ENCODE measurements around the gene PEAK3. TPM values are rescaled to one million over a fixed set of nuclear protein-coding genes. Genes with fewer than 3 reads are reported as not detected.

Gene PEAK3
- total and polyA plus RNA-seq, 5 donors from 2014 or later = 0.10 to 0.32 (median 0.15) TPM; not detected in 1

DNA sequence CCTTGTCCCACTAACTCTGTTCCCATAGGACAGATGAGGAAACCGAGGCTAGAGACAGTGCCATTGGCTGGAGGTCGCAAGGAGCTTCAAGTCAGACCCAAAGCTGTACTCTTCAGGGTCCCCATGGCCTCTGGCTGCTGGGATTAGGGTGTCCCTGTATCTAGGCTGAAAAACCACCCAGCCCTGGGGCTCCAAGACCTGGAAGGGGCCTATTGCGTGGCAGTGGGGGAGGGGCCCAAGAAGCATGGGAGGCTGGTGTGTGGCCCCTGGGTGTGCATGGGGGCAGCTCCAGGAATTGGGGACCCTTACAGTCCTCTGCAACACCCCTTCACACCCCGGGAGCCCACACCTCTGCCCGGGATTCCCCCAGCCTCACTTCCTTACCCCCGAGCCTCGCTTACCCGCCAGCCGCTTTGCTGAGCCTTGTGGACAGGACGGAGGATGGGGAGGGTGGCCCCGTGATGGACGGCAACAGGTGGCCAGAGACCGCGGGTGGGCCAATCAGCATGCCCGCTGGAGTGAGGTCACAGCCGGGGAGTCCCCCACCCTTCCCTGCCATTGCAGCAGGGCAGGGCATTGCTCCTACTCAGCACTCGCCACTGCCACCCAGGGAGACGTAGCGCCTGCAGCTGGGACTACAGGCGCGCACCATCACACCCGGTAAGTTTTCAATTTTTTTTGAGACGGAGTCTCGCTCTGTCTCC is 25.8 kb downstream of the PEAK3 start, which contains the start of gene JSRP1:
TSS of gene JSRP1 (minus strand) at position 436 of the 704 bp plus-strand sequence. CDS start 1,103 bp downstream, outside the sequence.
- Histone ChIP-seq H3K36me3 (ENCODE audit: control insufficient read depth, insufficient read depth, low read length) (no peaks in the 10 kb centered on the region), H3K27ac (ENCODE audit: insufficient read depth, low read length, poor library complexity, severe bottlenecking) (peak within 1 kb of the TSS; percentile 94), H3K4me3 (ENCODE audit: low read depth, low read length) (no peak within 1 kb of the TSS), H3K9me3 (ENCODE audit: control insufficient read depth in 2 of 2, low read length in 2 of 2) (no peaks in the 10 kb centered on the region), H3K27me3 (ENCODE audit: control insufficient read depth, insufficient read depth, low read length) (no peaks in the 10 kb centered on the region), H3K4me1 (ENCODE audit: control insufficient read depth, insufficient read depth, low read length, poor library complexity, severe bottlenecking) (peaks cover 69% of the 10 kb centered on the region)
- DNase-seq (no peak), ATAC-seq (ENCODE audit: low read depth in 2 of 2) (no peak)
- Mint-ChIP-seq H3K4me1 (peaks cover 5 to 61% (median 17%) of the 10 kb centered on the region in 4 donors), H3K9me3 (no peaks in the 10 kb centered on the region), H3K4me3 (peak within 1 kb of the TSS; percentile 35 to 85 (median 80)), H3K27ac (peak within 1 kb of the TSS; percentile 14 to 99 (median 96)), H3K36me3 (no peaks in the 10 kb centered on the region), H3K27me3 (peaks cover 17% of the 10 kb centered on the region)

- Mint-ChIP-seq H3K4me1 (peaks cover 5 to 55% (median 15%) of the 10 kb centered on the region in 4 donors), H3K9me3 (no peaks in the 10 kb centered on the region), H3K36me3 (no peaks in the 10 kb centered on the region), H3K4me3 (peak overlapping the region in 2 of 4 donors; percentile 63 to 68), H3K27me3 (peaks cover 17% of the 10 kb centered on the region), H3K27ac (peak overlapping the region in 2 of 3 donors; percentile 58 to 79)
- Histone ChIP-seq H3K27ac (ENCODE audit: insufficient read depth, low read length, poor library complexity, severe bottlenecking) (no peak overlapping the region), H3K36me3 (ENCODE audit: control insufficient read depth, insufficient read depth, low read length) (no peaks in the 10 kb centered on the region), H3K27me3 (ENCODE audit: control insufficient read depth, insufficient read depth, low read length) (no peaks in the 10 kb centered on the region), H3K9me3 (ENCODE audit: control insufficient read depth in 2 of 2, low read length in 2 of 2) (no peaks in the 10 kb centered on the region), H3K4me3 (ENCODE audit: low read depth, low read length) (no peak overlapping the region), H3K4me1 (ENCODE audit: control insufficient read depth, insufficient read depth, low read length, poor library complexity, severe bottlenecking) (peaks cover 71% of the 10 kb centered on the region)
- no peak for DNase-seq
- no peak for ATAC-seq (ENCODE audit: low read depth in 2 of 2)
Measured at GRCh38 chr19:2255112-2255845, 26.7 kb downstream of the PEAK3 start.

DNA sequence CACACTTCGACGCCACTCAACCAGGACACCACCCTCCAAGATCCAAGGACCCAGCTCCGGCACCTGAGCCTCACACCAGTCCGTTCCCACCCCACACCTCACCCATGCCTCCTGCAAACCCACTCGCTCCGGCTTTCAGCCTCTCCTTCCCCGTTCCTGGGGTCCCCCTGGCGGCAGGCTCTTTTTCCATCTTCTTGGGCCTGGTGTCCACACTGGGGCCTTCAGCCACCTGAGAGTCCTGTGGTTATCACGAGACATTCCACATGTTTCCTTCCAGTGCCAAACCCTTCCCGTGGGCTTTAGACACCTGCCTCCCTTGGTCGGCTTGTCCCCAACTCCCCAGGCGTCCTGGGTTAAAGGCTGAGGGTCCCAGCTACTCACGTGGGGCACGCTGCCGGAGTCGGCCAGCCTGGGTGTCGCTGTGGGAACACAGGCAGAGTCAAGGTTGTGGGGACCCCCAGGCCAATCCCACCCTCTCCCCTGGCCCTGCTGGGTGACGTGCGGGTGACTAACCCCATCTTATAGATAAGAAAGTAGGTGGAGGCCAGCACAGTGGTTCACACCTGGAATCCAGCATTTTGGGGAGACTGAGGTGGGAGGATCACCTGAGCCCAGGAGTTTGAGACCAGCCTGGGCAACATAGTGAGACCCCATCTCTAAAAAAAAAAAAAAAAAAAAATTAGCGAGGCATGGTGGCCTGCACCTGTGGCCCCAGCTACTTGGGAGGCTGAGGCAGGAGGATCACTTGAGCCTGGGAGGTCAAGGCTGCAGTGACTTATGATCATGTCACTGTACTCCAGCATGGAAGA is 27.7 kb downstream of the PEAK3 start:
- DNase-seq (no peak), ATAC-seq (ENCODE audit: low read depth in 2 of 2) (no peak)
- Mint-ChIP-seq H3K36me3 (no peaks in the 10 kb centered on the region), H3K27ac (peak overlapping the region in 2 of 3 donors; percentile 20 to 56), H3K4me1 (peaks cover 4 to 46% (median 11%) of the 10 kb centered on the region in 4 donors), H3K27me3 (peaks cover 17% of the 10 kb centered on the region), H3K9me3 (no peaks in the 10 kb centered on the region), H3K4me3 (peak overlapping the region; percentile 52 to 84 (median 62))
- Histone ChIP-seq H3K4me1 (ENCODE audit: control insufficient read depth, insufficient read depth, low read length, poor library complexity, severe bottlenecking) (peaks cover 66% of the 10 kb centered on the region), H3K4me3 (ENCODE audit: low read depth, low read length) (no peak overlapping the region), H3K9me3 (ENCODE audit: control insufficient read depth in 2 of 2, low read length in 2 of 2) (no peaks in the 10 kb centered on the region), H3K27ac (ENCODE audit: insufficient read depth, low read length, poor library complexity, severe bottlenecking) (no peak overlapping the region), H3K27me3 (ENCODE audit: control insufficient read depth, insufficient read depth, low read length) (no peaks in the 10 kb centered on the region), H3K36me3 (ENCODE audit: control insufficient read depth, insufficient read depth, low read length) (no peaks in the 10 kb centered on the region)

- H3K9me3 ChIP-seq (ENCODE audit: control insufficient read depth in 2 of 2, low read length in 2 of 2) = no peaks in the 10 kb centered on the region
- ATAC-seq (ENCODE audit: low read depth in 2 of 2) (peak; percentile 43 to 57), DNase-seq (peak; percentile 27 to 73 (median 54))
- Mint-ChIP-seq H3K27me3 (peaks cover 17% of the 10 kb centered on the region), H3K4me1 (peaks cover 4 to 39% (median 9%) of the 10 kb centered on the region in 4 donors), H3K4me3 (peak overlapping the region; percentile 81 to 90 (median 86)), H3K36me3 (no peaks in the 10 kb centered on the region), H3K27ac (peak overlapping the region in 2 of 3 donors; percentile 56 to 69), H3K9me3 (no peaks in the 10 kb centered on the region)
- no peaks in the 10 kb centered on the region for H3K36me3 ChIP-seq (ENCODE audit: control insufficient read depth, insufficient read depth, low read length)
- peaks cover 57% of the 10 kb centered on the region for H3K4me1 ChIP-seq (ENCODE audit: control insufficient read depth, insufficient read depth, low read length, poor library complexity, severe bottlenecking)
- H3K27me3 ChIP-seq (ENCODE audit: control insufficient read depth, insufficient read depth, low read length) = no peaks in the 10 kb centered on the region
- no peak overlapping the region for H3K27ac ChIP-seq (ENCODE audit: insufficient read depth, low read length, poor library complexity, severe bottlenecking)
- peak overlapping the region; percentile 19 for H3K4me3 ChIP-seq (ENCODE audit: low read depth, low read length)
Measured at GRCh38 chr19:2253106-2254063, 28.6 kb downstream of the PEAK3 start.

- no peaks in the 10 kb centered on the region for H3K27me3 ChIP-seq (ENCODE audit: control insufficient read depth, insufficient read depth, low read length)
- Mint-ChIP-seq H3K27me3 (peaks cover 12% of the 10 kb centered on the region), H3K4me3 (peak overlapping the region; percentile 81 to 90 (median 86)), H3K4me1 (peaks cover 0 to 33% (median 3%) of the 10 kb centered on the region in 4 donors), H3K9me3 (no peaks in the 10 kb centered on the region), H3K36me3 (no peaks in the 10 kb centered on the region), H3K27ac (peak overlapping the region in 1 of 3 donors; percentile 45)
- DNase-seq (peak in 1 of 3 donors; percentile 25), ATAC-seq (ENCODE audit: low read depth in 2 of 2) (no peak)
- H3K4me3 ChIP-seq (ENCODE audit: low read depth, low read length) = no peak overlapping the region
- no peaks in the 10 kb centered on the region for H3K36me3 ChIP-seq (ENCODE audit: control insufficient read depth, insufficient read depth, low read length)
- no peaks in the 10 kb centered on the region for H3K9me3 ChIP-seq (ENCODE audit: control insufficient read depth in 2 of 2, low read length in 2 of 2)
- no peak overlapping the region for H3K27ac ChIP-seq (ENCODE audit: insufficient read depth, low read length, poor library complexity, severe bottlenecking)
- peaks cover 51% of the 10 kb centered on the region for H3K4me1 ChIP-seq (ENCODE audit: control insufficient read depth, insufficient read depth, low read length, poor library complexity, severe bottlenecking)
Measured at GRCh38 chr19:2252797-2253105, 29.2 kb downstream of the PEAK3 start.

GRCh38 chr19:2252055-2252796 is 29.7 kb downstream of the PEAK3 start:
- peaks cover 46% of the 10 kb centered on the region for H3K4me1 ChIP-seq (ENCODE audit: control insufficient read depth, insufficient read depth, low read length, poor library complexity, severe bottlenecking)
- Mint-ChIP-seq H3K4me1 (peaks cover 0 to 28% (median 2%) of the 10 kb centered on the region in 4 donors), H3K27me3 (peaks cover 12% of the 10 kb centered on the region), H3K4me3 (peak overlapping the region in 3 of 4 donors; percentile 81 to 90 (median 82)), H3K27ac (peak overlapping the region in 1 of 3 donors; percentile 45), H3K9me3 (no peaks in the 10 kb centered on the region), H3K36me3 (no peaks in the 10 kb centered on the region)
- no peak overlapping the region for H3K27ac ChIP-seq (ENCODE audit: insufficient read depth, low read length, poor library complexity, severe bottlenecking)
- no peaks in the 10 kb centered on the region for H3K9me3 ChIP-seq (ENCODE audit: control insufficient read depth in 2 of 2, low read length in 2 of 2)
- no peak for ATAC-seq (ENCODE audit: low read depth in 2 of 2)
- peak in 1 of 3 donors; percentile 31 for DNase-seq
- peaks cover 4% of the 10 kb centered on the region for H3K36me3 ChIP-seq (ENCODE audit: control insufficient read depth, insufficient read depth, low read length)
- H3K27me3 ChIP-seq (ENCODE audit: control insufficient read depth, insufficient read depth, low read length) = no peaks in the 10 kb centered on the region
- H3K4me3 ChIP-seq (ENCODE audit: low read depth, low read length) = no peak overlapping the region

All from CD4-positive, CD25-positive, alpha-beta regulatory T cell (primary cell).